K562 (cell line): ENCODE measurements around the gene GRIK3.

Source experiments
- CBX3 ChIP-seq, 2 experiments: IDR thresholded peaks; 1 replicate in 1 of 2; 2 replicates in 1 of 2; pipeline ENCODE4 v1.6.1; 2012; ENCODE audit warnings: inconsistent platforms in 2 of 2, low read length in 2 of 2, borderline replicate concordance in 1 of 2, control low read depth in 1 of 2
- JUNB ChIP-seq: fragments of 450-650 bp; formaldehyde crosslinking; conservative IDR thresholded peaks from 2 replicates; pipeline ENCODE4 v1.4.0; 2020; ENCODE audit warnings: mild to moderate bottlenecking
- MAFF ChIP-seq: IDR thresholded peaks from 2 replicates; pipeline ENCODE4 v1.6.1; 2012; ENCODE audit warnings: low read length, improper control_type of control experiment
- TF ChIP-seq, protein P1 (sequence below): fragments of 250-450 bp; sonication (Bioruptor Pico); IDR thresholded peaks from 2 replicates; pipeline ENCODE4 v1.5.0; 2020; ENCODE audit warnings: mild to moderate bottlenecking
- TF ChIP-seq, protein P2 (sequence below): sonication (generic); formaldehyde crosslinking; IDR thresholded peaks from 2 replicates; pipeline ENCODE4 v1.5.0; 2020; ENCODE audit warnings: missing genetic modification reagents

DNA sequence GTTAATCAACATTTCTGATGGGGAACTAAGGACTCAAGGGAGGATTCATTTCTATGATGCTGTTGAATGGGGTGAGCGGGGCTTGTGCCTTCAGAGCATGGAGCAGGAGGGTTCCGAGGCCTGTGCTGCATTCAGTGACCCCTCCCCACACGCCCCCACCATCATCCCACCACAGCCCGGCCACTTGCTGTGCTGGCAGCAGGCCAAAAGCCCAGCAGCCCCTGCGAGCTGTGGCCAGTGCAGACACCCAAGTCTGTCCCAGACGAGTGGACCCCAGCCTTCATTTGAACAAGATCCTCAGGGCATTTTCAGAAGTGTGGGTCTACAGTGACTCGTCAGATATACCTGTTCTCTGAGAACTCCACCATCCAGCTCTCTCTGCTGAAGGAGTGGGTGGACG lies 242.0 kb downstream of the GRIK3 start:
- TF ChIP-seq JUNB (CRISPR knock-in tag), result no peak
- TF ChIP-seq, protein P1, sequence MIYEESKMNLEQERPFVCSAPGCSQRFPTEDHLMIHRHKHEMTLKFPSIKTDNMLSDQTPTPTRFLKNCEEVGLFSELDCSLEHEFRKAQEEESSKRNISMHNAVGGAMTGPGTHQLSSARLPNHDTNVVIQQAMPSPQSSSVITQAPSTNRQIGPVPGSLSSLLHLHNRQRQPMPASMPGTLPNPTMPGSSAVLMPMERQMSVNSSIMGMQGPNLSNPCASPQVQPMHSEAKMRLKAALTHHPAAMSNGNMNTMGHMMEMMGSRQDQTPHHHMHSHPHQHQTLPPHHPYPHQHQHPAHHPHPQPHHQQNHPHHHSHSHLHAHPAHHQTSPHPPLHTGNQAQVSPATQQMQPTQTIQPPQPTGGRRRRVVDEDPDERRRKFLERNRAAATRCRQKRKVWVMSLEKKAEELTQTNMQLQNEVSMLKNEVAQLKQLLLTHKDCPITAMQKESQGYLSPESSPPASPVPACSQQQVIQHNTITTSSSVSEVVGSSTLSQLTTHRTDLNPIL (CRISPR knock-in tag), result no peak
- no peak for TF ChIP-seq CBX3 (IDR thresholded peaks at IDR 0.05; ENCODE audit: borderline replicate concordance in 1 of 2, low read length in 2 of 2)
- no peak for TF ChIP-seq MAFF
- TF ChIP-seq, protein P2, sequence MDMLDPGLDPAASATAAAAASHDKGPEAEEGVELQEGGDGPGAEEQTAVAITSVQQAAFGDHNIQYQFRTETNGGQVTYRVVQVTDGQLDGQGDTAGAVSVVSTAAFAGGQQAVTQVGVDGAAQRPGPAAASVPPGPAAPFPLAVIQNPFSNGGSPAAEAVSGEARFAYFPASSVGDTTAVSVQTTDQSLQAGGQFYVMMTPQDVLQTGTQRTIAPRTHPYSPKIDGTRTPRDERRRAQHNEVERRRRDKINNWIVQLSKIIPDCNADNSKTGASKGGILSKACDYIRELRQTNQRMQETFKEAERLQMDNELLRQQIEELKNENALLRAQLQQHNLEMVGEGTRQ (CRISPR knock-in tag), result no peak
